Inflammatory macrophage treated with lipopolysaccharide for 1 hour (primary cell): Measurements from ENCODE around the gene STK39.

Source experiments
- DNase-seq, 2 donors: peaks; one replicate each; pipeline ENCODE4 v3.0.0-alpha.2; 2020 to 2022

The STK39 gene

DNA sequence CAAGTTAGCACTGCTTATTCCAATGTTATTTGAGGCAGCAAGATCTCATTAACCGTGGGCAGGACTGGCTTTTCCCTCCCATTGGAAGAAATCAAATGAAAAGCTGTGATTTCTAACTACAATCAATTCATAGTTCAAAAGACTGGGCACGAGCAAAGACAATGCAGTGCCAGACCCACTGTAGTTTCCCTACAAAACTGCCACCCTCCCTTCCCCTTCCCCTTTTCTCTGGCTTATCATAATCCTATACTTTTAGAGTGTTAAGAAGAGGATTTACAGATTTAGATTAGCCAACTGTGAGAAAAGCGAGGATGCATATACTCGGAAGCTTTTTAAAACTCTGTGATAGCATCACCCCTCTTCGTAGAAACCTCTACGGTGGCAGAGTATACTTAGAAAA lies 260.4 kb downstream of the STK39 start:
- no peak for DNase-seq

DNA sequence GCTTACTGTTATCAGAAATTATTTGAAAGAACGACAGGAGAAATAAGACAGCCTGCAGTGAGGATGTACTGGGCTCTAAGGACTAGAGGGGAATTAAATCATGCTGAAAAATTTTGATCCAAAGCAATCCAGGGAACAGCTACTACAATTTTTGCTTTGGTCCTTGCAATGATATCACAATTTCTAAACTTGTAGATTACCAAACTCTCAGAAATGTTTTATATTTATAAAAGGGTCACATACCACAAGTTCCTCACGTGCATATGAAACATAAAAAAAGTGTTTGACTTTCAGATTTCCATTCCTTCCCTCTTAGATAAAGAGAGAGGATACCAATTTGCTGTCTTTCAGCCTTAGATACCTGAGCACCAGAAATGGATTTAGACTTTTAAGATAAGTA lies 261.2 kb downstream of the STK39 start:
- no peak for DNase-seq

DNA sequence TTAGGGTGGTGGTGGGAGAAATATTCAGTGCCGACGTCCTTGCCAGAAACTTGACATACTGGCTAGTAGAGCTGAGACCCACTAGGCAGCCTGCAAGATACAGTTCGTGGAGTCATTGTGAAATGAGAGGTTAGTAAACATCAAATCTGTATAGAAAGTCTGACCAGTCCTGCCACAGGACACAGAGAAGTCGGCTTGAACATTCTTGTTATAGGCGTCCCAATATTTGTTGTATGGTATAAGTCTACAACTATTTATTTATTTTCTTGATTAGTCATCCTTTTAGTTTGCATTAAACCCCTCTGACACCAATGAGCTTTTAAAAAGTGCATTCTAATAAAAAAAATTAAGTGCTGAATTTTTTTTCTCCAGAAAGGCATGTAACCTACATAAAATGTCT lies 265.4 kb downstream of the STK39 start:
- no peak for DNase-seq

DNA sequence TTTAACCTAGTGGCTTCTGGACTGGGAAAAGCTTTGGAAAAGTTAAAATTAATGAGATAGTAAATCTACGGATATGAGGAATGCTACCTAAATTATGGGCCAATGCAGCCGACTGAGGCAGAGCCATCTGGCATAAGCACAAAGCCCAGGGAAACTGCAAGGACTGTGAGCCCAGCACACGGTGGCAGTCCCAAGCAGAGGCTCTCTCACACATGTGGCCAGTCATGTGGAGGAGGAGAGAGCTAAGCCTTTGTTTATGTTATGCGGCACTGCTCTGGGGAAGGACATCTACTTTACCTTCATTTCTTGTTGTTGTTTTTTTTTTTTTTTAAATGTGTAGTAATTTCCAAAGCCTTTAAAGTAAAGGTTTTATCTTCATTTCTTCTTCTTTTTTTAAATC lies 267.0 kb downstream of the STK39 start:
- DNase-seq: no peak

DNA sequence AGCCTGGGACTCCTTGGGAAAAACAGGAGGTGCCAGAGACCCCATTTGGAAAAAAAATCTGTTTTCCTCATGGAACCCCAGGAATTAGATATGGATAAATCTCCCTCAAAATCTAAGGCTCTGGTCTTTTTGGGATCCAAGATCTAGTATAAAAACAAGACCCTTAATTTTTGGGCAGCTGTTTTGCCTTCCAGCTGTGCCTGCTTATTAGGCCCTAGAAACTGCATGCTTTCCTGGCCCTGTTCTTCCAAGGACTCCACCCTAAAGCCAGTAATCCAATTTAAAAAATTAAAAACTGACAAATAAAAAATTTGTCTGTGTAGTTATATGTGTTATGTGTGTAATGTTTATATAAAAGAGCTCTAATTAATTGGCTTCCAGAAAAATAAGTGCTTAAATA lies 274.6 kb downstream of the STK39 start:
- no peak for DNase-seq

DNA sequence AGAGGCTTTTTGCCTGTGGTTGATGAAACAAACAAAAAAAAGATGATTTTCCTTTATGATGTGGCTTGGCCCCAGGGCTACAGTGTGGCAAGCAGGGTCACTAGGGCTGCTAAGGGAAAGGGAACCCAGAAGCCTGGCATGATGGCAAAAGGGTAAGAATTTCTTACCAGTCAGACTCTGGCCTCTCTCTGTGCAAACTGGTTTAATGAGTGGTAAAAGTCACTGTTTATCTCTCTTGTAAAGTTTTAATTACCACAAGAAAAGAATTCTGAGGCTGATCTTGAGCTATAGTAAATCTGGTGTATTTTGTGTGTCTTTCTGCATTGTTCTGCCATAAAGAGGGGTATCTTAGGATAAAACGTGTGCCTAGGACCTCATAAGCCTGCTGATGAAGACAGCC lies 275.4 kb downstream of the STK39 start:
- DNase-seq: no peak

DNA sequence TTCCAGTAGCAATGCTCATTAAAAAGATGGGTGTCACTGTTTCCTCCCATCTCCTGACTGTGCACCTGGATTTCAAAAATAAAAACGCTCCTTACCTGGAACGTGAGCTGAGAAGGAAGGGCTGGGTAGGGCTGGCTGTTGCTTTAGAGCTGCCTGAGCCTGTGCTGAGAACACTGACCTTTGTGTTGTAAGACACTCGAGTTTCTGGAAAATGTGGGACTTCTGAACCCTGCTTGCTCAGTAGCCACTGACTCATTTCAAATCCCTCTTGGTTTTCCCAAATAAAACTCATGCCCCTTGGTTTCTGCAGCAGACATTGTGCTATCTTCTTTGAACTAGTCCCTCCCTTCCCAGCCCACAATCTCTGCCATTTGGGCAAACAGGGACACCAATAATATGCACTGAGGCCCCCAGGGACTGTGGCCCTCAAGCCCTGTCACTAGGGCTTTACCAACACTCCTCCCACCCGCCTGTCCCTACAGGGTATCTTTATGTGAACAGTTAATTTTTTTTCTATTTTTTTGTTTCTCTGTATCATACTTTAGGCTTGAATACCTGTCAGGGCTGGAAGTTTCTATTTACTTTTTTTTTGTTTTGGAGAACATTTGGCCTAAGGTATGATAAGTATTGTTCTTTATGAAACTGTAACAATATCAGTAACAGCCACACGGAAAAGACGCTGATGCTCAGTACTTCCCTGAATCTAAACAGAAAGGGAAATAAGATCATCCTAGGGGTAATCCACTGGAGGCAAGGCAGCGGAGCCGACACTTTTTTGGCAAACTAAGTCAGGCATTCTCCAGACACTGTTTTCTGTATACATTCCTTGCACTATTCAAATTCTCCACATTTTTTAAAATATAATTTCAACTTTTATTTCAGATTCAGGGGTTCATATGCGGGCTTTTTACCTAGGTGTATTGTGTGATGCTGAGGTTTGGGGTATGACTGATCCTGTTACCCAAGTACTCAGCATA lies 280.2 kb downstream of the STK39 start:
- no peak for DNase-seq

DNA sequence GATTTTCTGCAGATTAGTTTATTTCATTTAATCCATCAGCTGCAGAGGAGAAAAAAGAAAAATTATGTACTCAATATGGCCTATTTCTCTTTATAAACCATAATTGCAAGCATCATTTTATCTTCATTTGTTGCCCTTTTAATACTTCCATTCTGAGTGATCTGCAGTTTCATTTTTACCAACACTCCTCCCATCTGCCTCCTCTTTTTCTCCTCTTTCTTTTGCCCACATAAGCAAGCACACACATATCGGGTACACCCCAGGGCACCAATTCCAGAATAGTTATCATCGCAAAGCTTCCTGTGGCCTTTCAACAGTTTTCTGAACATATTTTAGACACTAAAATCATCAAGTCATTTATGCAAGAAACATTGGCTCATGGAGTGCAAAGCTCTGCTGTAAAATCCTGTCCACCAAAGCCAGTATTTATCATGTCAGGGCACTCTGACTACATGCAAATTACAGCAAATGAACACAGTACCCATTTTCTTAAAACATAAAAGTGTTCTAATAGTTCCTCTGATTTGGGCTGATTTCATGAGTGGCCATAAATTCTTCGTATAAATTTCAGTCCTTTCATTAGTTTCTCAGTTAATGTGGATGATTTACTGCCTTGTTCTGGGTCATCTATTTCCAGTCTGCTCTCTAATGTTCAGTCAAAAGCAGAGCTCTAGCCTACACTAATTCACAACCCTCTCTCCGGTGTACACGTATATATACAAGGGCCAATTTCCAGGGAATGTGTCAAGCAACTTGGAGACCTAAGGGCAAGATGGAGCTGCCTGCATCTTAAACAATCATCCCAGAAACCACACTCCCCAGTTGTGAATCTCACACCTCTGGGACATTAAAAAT lies 281.3 kb downstream of the STK39 start:
- DNase-seq: no peak

DNA sequence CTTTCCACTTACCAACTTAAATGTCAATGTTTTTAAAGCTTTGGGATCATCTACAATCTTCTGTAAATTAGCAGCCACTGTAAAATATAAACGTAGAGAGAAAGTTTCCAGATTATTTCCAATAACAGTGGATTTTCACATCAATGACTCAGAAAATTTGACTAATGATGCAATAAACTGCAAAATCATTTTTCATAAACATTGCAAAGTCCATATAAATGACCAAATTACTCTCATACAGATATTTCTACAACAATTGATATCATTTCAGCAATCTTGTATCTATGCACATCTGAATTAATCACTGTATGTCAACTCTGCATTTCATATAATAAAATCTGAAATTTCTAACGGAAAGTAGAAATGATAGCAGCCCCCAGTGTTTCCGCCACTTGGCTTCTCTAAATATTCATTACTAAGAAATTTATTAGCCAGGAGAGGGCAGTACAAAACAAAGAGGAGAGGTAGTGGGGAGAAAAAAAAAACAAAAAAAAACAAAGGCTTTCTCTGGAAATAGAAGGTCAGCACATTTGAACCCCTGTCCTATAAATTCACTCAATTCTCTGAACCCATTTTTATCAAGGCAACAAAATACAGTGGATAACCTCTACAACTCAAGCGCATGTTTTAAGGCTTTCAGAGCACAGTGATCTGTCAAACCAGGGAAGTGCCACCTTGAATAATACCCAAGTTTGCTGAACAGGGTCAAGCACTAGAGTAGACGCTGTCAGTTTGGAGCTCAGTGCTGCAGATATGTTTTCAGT lies 282.6 kb downstream of the STK39 start:
- peak in 1 of 2 donors; percentile 10 for DNase-seq

DNA sequence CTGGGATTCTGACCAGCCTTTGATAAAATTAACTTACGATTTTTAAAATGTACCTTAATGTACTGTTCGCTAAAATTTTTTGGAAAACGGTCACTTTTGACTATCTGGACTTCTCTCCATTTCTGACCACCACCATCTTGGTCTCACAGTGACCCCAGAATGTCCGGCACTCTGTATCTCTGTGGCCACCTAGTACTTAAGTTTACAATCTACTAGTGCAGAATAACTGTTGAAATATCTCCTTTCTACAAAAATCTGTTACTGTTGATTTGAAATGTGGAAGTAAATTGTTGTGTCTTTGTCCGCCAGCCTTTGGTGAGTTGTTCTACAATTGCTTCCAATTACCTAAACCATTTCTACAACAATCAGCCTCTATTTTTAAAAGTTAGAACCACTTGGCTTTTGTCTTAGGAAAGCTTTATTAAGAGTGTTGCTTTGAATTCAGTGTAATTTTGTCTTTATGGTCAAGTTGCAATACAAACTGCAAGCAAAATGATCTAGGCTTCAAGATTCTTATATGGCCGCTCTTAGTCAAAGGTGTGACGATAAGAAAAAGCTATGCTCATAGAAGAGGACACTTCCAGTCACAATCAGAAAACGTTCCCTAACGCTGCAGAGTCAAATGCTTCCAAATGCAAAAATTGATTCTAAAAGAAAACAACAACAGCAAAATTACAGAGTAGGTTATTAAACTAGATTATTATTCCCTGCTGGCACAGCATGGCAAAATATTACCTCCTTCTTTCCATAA lies 283.3 kb downstream of the STK39 start:
- no peak for DNase-seq

DNA sequence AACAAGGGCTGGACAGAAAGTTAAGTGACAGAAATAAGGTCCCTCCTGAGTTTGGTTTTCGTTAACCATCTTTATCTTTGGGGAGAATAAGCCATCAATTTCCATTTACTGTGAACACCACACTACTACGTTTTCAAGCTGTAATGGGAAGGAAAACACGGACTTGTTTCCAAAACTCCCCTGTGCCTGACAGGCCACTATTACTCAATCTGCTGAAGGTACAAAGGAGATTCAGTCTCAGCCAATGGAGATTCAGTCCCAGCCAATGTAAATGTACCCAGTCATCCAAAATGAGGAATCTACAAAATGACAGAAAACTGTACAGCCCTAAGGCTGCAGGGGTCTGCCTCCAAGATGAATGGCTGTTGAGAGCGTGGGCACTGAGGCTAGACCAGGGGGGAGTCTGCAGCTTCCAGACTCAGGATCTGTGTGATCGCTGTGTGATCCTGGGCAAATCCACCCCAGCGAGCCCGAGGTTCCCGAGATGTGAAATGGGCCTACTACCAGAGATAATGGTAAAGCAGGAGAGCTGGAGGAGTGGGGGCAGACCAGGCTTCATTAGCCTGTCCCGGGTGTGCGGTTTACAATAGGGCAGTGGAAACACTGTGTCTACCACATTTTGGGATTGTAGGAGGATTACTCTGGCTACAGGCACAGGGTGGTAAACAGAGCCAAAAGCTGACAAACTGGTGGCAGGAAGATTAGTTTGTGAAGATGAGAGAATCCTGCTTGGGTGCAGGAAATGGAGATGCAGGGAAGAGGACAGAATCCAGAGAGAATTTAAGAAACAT lies 284.8 kb downstream of the STK39 start:
- no peak for DNase-seq

DNA sequence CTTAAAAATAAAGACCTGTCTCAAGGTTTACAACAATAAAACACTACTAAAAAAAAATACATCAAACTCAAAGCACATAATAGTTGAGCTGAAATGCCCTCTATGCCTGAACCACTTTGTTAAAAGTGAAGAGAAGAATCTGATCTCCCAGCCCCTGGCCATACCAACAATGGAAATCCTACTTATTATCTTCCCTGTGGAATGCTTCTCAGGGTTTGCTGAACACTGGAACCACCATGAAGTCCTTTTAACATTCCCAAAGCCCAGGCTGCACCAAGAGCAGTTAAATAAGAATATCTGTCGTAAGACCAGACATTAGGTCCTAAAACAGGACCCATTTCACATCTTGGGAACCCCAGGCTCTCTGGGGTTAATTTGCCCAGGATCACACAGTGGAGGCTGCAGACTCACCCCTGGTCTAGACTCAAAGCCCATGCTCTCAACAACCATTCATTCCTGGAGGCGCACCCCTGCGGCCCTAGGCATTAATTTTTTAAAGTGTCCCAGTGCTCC lies 285.8 kb downstream of the STK39 start:
- no peak for DNase-seq

DNA sequence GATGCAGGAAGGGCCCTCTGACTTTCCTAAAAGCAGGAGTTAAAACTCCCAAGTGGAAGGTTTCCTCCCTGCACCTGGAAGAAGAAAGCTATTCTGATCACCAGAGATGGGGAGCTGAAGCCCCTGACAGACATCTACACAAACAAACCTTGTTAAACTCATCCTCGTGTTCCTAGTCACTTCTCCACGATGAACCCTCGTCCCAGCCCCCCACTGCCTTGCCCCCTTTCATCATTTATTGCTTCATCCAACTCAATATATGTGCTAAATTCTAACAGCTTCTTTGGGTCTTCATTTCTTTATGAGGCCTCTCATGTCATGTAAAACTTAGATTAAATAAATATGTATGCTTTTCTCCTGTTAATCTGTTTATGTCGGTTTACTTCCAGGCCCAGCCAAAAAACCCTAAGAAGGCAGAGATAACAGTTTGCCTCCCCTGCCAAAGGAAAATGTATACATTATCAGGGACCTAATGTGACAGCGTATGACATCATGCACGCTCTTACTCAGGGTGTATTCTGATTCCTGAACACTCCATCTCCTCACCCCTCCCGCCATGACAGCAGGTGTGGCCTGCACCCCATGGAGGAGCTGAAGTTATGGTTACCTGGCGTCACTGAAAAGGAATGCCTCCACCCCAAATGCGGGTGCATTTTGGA lies 287.2 kb downstream of the STK39 start:
- DNase-seq: no peak

DNA sequence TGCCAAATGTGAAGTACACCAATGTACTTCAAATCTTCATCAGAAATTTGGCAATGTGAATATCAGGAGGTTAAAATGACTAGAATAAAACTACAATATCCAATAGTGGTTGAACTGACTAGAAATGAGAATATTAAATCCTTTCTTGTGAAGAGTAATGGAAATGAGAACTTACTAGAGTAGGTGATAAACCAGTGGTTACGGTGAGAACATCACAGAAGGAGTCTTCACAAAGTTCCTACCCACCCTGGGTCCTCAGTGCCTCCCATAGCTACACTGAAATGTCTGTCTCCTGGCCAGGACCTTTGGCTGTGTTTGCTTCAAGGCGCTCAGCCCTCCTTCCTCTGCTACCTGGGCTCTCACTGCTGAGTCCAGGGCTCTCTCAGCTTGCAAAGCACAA lies 289.7 kb downstream of the STK39 start:
- DNase-seq: no peak

DNA sequence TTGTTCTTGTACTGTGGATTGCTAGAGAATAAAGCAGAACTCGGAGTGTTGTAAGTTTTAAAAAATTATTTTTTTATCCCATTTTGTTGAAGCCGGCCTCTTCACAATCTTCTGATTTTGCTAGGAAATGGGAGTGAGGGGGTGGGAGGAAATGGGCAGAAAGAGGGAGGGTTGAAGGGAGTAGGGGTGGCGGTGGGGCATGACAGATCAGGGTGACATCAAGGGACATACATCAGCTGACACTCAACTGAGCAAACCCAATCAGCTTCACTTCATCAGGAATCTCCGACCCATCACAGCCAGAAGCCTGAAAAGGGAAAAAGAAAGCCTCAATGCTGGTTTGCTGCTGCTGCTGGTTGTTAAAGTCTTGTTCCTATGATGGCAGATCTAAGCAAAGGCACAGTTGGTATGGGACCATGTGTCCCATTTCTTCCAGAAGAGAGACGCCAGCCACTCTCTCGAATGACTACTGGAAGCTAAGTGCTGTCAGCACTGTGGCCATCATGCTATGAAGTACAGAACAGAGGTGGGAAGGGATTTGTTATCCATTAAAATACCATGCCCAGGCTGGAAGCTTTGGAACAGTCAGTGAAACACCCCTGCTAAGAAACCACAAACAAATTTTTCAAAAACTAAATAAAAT lies 292.0 kb downstream of the STK39 start:
- no peak for DNase-seq

DNA sequence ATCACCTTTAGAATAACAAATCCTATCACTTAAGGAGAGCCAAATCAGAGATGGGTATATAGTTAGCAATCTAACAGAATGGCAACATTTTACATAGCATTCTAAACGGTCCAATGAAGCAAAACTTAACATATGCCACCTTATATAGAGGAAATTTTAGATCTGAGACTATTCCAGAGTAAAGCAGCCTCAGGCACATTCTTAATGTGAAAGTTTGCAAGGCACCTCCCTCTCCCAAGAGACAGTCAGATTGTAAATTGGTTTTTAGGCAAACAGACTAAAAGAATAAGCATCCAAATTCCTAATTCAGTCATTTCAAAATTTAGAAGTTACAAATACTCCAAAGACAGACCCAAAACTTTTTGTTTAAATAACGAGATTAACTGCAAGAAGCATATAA lies 292.9 kb downstream of the STK39 start:
- no peak for DNase-seq

DNA sequence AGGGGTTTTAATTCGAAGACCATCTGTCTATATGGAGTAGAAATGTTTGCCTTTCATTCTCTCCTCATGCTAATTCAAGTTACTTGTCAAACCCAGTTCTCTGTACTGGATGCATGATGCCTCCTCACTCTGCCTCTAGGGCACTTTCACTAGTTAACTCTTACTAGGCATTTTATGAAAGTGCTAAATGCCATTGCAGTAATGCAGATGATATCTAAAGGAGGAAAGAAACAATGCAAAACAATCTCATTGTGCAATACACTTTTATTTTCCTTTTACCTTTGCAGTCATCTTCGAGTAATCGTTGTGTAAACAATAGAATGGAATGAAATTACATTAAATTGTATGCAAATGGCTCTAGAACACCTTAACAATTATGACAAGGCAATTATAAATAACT lies 293.6 kb downstream of the STK39 start:
- DNase-seq: no peak

DNA sequence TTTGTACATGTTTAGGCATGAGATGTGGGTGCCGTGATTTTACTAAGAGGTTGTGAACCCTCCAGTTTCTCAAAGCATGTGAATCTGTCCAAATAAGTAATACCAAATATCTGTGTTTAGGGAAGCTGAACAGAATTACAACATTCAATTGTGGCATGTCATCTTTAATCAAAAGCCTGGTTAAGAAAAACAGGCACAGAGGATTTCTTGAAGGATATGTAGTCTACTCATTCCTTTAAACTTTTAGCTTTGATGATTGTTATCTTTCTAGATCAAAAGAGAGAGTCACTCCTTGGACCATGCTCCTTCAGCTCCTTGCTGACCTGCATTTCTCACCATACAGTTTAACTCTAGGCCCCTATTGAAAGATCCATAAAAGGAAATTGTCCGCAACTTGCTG lies 296.8 kb downstream of the STK39 start:
- no peak for DNase-seq

DNA sequence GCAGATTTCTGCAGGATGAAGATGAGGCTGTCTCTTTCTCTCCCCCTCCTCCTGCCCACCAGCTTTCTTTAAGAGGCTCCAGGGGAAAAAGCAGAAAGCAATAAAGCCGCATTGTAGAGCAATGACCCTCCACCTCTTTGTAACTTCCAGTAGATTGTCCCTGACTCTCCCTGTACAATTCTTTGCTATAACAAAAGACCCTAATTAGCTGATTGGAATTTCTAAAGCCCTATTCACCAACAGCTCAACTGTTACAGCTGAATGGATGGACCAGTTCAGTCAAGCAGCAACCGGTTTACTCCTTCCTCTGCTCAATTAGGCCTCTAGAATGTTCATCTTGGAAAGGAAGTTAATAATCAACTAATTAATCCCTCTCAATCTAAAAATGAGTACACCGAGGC lies 301.0 kb downstream of the STK39 start:
- no peak for DNase-seq

DNA sequence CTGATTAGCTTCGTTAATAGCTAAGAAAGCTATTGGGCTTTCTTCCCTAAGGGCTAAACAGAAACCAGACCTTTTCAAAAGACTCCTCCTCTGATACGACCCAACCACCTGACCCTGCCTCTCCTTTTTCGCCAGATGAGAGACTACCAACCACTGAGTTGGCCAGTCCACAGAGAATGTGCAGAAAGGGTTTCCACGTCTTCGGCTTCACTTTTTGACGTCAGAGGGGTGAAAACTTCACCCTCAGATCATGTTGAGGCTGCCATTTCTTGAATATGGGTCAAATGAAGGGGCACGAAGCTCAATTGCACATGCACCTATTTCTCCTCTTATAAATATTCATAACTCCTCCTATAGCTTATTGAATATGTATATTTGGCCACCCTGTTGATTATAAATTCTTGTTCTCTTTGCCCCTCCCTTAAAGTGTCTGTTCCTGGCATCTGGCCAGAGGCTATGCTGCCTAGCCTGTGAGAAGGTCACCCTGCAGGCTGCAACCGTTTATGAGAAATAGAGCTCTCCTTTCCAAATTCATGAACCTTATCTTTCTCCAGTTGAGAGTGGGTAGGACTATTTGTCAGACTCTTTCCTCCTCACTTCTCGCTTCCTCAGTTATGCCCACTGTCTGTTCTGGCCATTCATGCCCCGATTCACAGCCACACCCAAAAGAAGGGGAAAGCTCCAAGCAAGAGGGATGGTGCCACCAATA lies 301.6 kb downstream of the STK39 start:
- no peak for DNase-seq
